Left lung (tissue), 10 donors: Measurements from ENCODE around the gene DMD. TPM values are rescaled to one million over a fixed set of nuclear protein-coding genes. Genes with fewer than 3 reads are reported as not detected.

Source experiments
- ATAC-seq: fragments of 200-7000 bp; cut with Tn5 transposase; one replicate; pipeline ENCODE4 v1.9.1; 2020; ENCODE audit warnings: moderate library complexity
- DNase-seq, 4 donors: peaks; one replicate each; pipeline ENCODE4 v3.0.0-alpha.2; 2013 to 2020
- H3K27ac ChIP-seq, 2 donors: fragments of 200-600 bp; sonication (generic) in 1 of 2; one replicate each; pipeline versions ENCODE4 v1.5.0 to v1.8.0; 2020 to 2021
- H3K27me3 ChIP-seq, 2 donors: fragments of 200-600 bp; sonication (generic) in 1 of 2; one replicate each; pipeline versions ENCODE4 v1.5.0 to v1.8.0; 2020 to 2021
- H3K36me3 ChIP-seq, 2 donors: fragments of 200-600 bp; sonication (generic) in 1 of 2; one replicate each; pipeline versions ENCODE4 v1.5.0 to v1.8.0; 2020 to 2021
- H3K4me1 ChIP-seq, 2 donors: fragments of 200-600 bp; one replicate each; pipeline ENCODE4 v1.8.0; 2021
- H3K4me3 ChIP-seq, 2 donors: fragments of 200-600 bp; sonication (generic) in 1 of 2; one replicate each; pipeline versions ENCODE4 v1.5.0 to v1.8.0; 2020 to 2021; ENCODE audit warnings: mild to moderate bottlenecking in 1 of 2
- H3K9me3 ChIP-seq, 2 donors: fragments of 200-600 bp; sonication (generic) in 1 of 2; one replicate each; pipeline versions ENCODE4 v1.5.0 to v1.8.0; 2020 to 2021
- CTCF ChIP-seq, 2 donors: fragments of 200-600 bp; sonication (generic) in 1 of 2; IDR thresholded peaks; one replicate each; pipeline versions ENCODE4 v1.5.0 to v1.8.0; 2021; ENCODE audit warnings: antibody characterized with exemption in 2 of 2
- intact Hi-C, 2 donors: fragments of 100-400 bp; cut with DNase I; formaldehyde crosslinking; loops; one replicate each; pipeline versions ENCODE4 v1.11.2 to v1.14.2; 2022
- polyA plus RNA-seq, 6 donors: library from polyadenylated mRNA; unstranded; fragments of 120-200 nt; gene quantifications; one replicate each; pipeline ENCODE4 v1.2.1, GENCODE V29; 2013; ENCODE audit not compliant: insufficient read length in 6 of 6
- total RNA-seq, 2 donors: library from RNA; stranded (reverse); fragmentation: NEBNext Ultra II Directional; extraction: Animal tissue kit (Norgen Biotek cat#: 25700); gene quantifications; one replicate each; pipeline ENCODE4 v1.2.1, GENCODE V29; 2021
- donor health status: DM: no; HTN: yes; CAD: no.
- donor health status: DM: no; HTN: no; CAD: no.

Gene DMD
- total and polyA plus RNA-seq, 8 donors: 16.6 to 68.8 (median 54.0) TPM

- intact Hi-C loops: no loop called here
- ATAC-seq: no peak
- Histone ChIP-seq H3K27me3 (no peaks in the 10 kb centered on the region), H3K9me3 (no peaks in the 10 kb centered on the region), H3K4me1 (no peaks in the 10 kb centered on the region), H3K36me3 (no peaks in the 10 kb centered on the region), H3K27ac (no peak overlapping the region), H3K4me3 (no peak overlapping the region)
- no peak for TF ChIP-seq CTCF (IDR thresholded peaks at IDR 0.05)
- no peak for DNase-seq
These were observed 634.5 kb downstream of the DMD start for GRCh38 chrX:32576885-32577284.

- Histone ChIP-seq H3K27me3 (no peaks in the 10 kb centered on the region), H3K27ac (no peak overlapping the region), H3K9me3 (no peaks in the 10 kb centered on the region), H3K4me3 (no peak overlapping the region), H3K4me1 (no peaks in the 10 kb centered on the region), H3K36me3 (no peaks in the 10 kb centered on the region)
- DNase-seq: no peak
- no peak for ATAC-seq
- intact Hi-C loops: no loop called here
- no peak for TF ChIP-seq CTCF (IDR thresholded peaks at IDR 0.05)
These were observed 638.7 kb downstream of the DMD start for GRCh38 chrX:32572644-32573043.

GRCh38 chrX:32571579-32571978 lies 639.8 kb downstream of the DMD start:
- H3K27ac ChIP-seq: no peak overlapping the region
- intact Hi-C loops: no loop called here
- no peaks in the 10 kb centered on the region for H3K9me3 ChIP-seq
- H3K36me3 ChIP-seq: no peaks in the 10 kb centered on the region
- no peaks in the 10 kb centered on the region for H3K27me3 ChIP-seq
- no peak for TF ChIP-seq CTCF (IDR thresholded peaks at IDR 0.05)
- DNase-seq (no peak), ATAC-seq (no peak)
- no peak overlapping the region for H3K4me3 ChIP-seq
- H3K4me1 ChIP-seq: no peaks in the 10 kb centered on the region

GRCh38 chrX:32562261-32562660 lies 649.1 kb downstream of the DMD start:
- DNase-seq (no peak), ATAC-seq (no peak)
- Histone ChIP-seq H3K27me3 (no peaks in the 10 kb centered on the region), H3K4me3 (no peak overlapping the region), H3K4me1 (no peaks in the 10 kb centered on the region), H3K9me3 (no peaks in the 10 kb centered on the region), H3K27ac (no peak overlapping the region), H3K36me3 (no peaks in the 10 kb centered on the region)
- intact Hi-C loops: no loop called here
- no peak for TF ChIP-seq CTCF (IDR thresholded peaks at IDR 0.05)

GRCh38 chrX:32545101-32545500 lies 666.2 kb downstream of the DMD start:
- Histone ChIP-seq H3K27ac (no peak overlapping the region), H3K36me3 (no peaks in the 10 kb centered on the region), H3K4me1 (no peaks in the 10 kb centered on the region), H3K9me3 (no peaks in the 10 kb centered on the region), H3K4me3 (no peak overlapping the region), H3K27me3 (no peaks in the 10 kb centered on the region)
- intact Hi-C loops: no loop called here
- TF ChIP-seq CTCF (IDR thresholded peaks at IDR 0.05): no peak
- DNase-seq (no peak), ATAC-seq (no peak)
